ENCODE data around the gene HEMK1. TPM values are rescaled to one million over a fixed set of nuclear protein-coding genes. Genes with fewer than 3 reads are reported as not detected.

Gene HEMK1
- total and polyA plus RNA-seq, 2 of the 8 experiments (the other 6 are each of a cell fraction or from before 2014, with no cell fraction given), result 9.7 to 10.6 TPM

- DNase-seq (ENCODE audit: low read depth in 1 of 2, low spot score in 2 of 2) (no peak), FAIRE-seq (no peak)
- Histone ChIP-seq H3K4me1 (replicated peaks in 1 of 4; ENCODE audit: control insufficient read depth in 3 of 4, insufficient read depth in 4 of 4, low read length in 3 of 4) (no peaks in the 10 kb centered on the region), H3K27me3 (replicated peaks in 1 of 4; ENCODE audit: control insufficient read depth in 3 of 4, extremely low read depth in 1 of 4, insufficient read depth in 3 of 4, low read length in 3 of 4) (peaks cover 0 to 2% (median 0%) of the 10 kb centered on the region in 4 experiments; a peak in 1 of 7 replicates), H3K9ac (replicated peaks in 1 of 4; ENCODE audit: extremely low read depth in 1 of 4, low read depth in 3 of 4, low read length in 3 of 4) (no peak overlapping the region), H3K4ac (replicated peaks; ENCODE audit: insufficient read length, low read depth, low read length) (no peak overlapping the region), H2BK15ac (ENCODE audit: low read length) (no peak overlapping the region), H3K4me3 (ENCODE audit: extremely low read depth in 1 of 4, insufficient read depth in 2 of 4, low read depth in 3 of 4, low read length in 4 of 4) (no peak overlapping the region), H4K5ac (ENCODE audit: insufficient read length, low read depth, low read length) (no peak overlapping the region), H3K79me1 (ENCODE audit: low read depth, low read length) (no peaks in the 10 kb centered on the region), H3K4me2 (ENCODE audit: insufficient read depth in 1 of 2, low read depth in 2 of 2, low read length in 2 of 2) (no peak overlapping the region), H3K9me3 (ENCODE audit: insufficient read depth in 2 of 2, low read depth in 1 of 2, low read length in 1 of 2) (no peaks in the 10 kb centered on the region), H3K27ac (ENCODE audit: low read depth, low read length) (no peak overlapping the region), H3K14ac (ENCODE audit: insufficient read length) (no peak overlapping the region), H4K91ac (replicated peaks; ENCODE audit: insufficient read length, low read length) (no peak overlapping the region), H3K23me2 (ENCODE audit: low read depth, low read length) (no peaks in the 10 kb centered on the region), H2AFZ (ENCODE audit: low read length) (no peak overlapping the region), H2AK5ac (ENCODE audit: low read depth, low read length) (no peak overlapping the region), H2BK12ac (ENCODE audit: low read depth, low read length) (no peak overlapping the region), H3K56ac (replicated peaks; ENCODE audit: insufficient read length, low read depth, low read length) (no peak overlapping the region), H3K18ac (ENCODE audit: extremely low read depth, low read length) (no peak overlapping the region), H2BK120ac (replicated peaks; ENCODE audit: low read depth, low read length) (no peak overlapping the region), H2BK5ac (ENCODE audit: low read depth, low read length) (no peak overlapping the region), H3K23ac (ENCODE audit: insufficient read length) (no peak overlapping the region), H3K79me2 (ENCODE audit: control insufficient read depth in 1 of 2, insufficient read depth in 2 of 2, low read length in 2 of 2) (no peaks in the 10 kb centered on the region), H3K36me3 (ENCODE audit: control insufficient read depth in 2 of 4, insufficient read depth in 4 of 4, low read length in 3 of 4) (no peaks in the 10 kb centered on the region), H4K20me1 (replicated peaks in 1 of 2; ENCODE audit: control insufficient read depth in 1 of 2, insufficient read depth in 2 of 2, low read length in 2 of 2) (no peaks in the 10 kb centered on the region), H4K8ac (ENCODE audit: extremely low read depth, insufficient read depth, low read length) (no peak overlapping the region), H2BK20ac (ENCODE audit: low read length) (no peak overlapping the region)
- WGBS, 2 experiments (ENCODE audit: extremely low coverage in 1 of 2, insufficient coverage in 1 of 2, insufficient read length in 1 of 2, insufficient replicate concordance in 2 of 2, low coverage in 1 of 2, low lambda C conversion rate in 2 of 2, missing lambda C conversion rate in 1 of 2), result 75% methylated on average over 5 of the region's 5 CpGs; no CpG with 5 or more reads in 1 of the 2 experiments
- no peak for TF ChIP-seq SUZ12 (IDR thresholded peaks at IDR 0.05; ENCODE audit: low read length)
- TF ChIP-seq MAFK (IDR thresholded peaks at IDR 0.05; ENCODE audit: low read depth, low read length), result no peak
- no peak for TF ChIP-seq KDM1A (IDR thresholded peaks at IDR 0.05; ENCODE audit: borderline replicate concordance, low read length)
- no peak for TF ChIP-seq ASH2L (IDR thresholded peaks at IDR 0.05; ENCODE audit: low read length)
- TF ChIP-seq PHF8 (conservative IDR thresholded peaks at IDR 0.05; ENCODE audit: low read depth, low read length), result no peak
- no peak for TF ChIP-seq JUN (IDR thresholded peaks at IDR 0.05; ENCODE audit: low read depth, low read length)
- TF ChIP-seq CREB1 (IDR thresholded peaks at IDR 0.05), result no peak
- TF ChIP-seq RAD21 (IDR thresholded peaks at IDR 0.05 in 1 of 2, conservative IDR thresholded peaks at IDR 0.05 in 1 of 2; ENCODE audit: low read depth in 2 of 2, low read length in 2 of 2), result no peak
- TF ChIP-seq TEAD4 (IDR thresholded peaks at IDR 0.05; ENCODE audit: low read depth, low read length), result no peak
- TF ChIP-seq GTF2F1 (IDR thresholded peaks at IDR 0.05; ENCODE audit: borderline replicate concordance, low read depth, low read length), result no peak
- TF ChIP-seq, protein P1, sequence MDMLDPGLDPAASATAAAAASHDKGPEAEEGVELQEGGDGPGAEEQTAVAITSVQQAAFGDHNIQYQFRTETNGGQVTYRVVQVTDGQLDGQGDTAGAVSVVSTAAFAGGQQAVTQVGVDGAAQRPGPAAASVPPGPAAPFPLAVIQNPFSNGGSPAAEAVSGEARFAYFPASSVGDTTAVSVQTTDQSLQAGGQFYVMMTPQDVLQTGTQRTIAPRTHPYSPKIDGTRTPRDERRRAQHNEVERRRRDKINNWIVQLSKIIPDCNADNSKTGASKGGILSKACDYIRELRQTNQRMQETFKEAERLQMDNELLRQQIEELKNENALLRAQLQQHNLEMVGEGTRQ (IDR thresholded peaks at IDR 0.05; ENCODE audit: low read length), result no peak
- TF ChIP-seq POU5F1 (IDR thresholded peaks at IDR 0.05; ENCODE audit: low read depth, low read length), result no peak
- TF ChIP-seq TCF12 (IDR thresholded peaks at IDR 0.05; ENCODE audit: low read depth, low read length), result no peak
- ChIA-PET POLR2A (ENCODE audit: partially characterized antibody) (interaction anchor here (1.5 to 2.3 kb wide), 2 partner anchors 10 to 13 kb away, joined by 4 to 6 read pairs; no protein-coding TSS in a partner anchor), CTCF (ENCODE audit: partially characterized antibody) (interaction anchor here (1.0 to 11.1 kb wide), 5 partner anchors 16 to 400 kb away, joined by 3 to 233 read pairs (median 4); partner anchors contain the start of genes CISH, HEMK1 and MAPKAPK3)
These were observed 23.2 kb downstream of the HEMK1 start for GRCh38 chr3:50592568-50592967.
